Neutrophil (primary cell): ENCODE data around the gene NBEA.

Experiments used
- H3K27ac ChIP-seq: fragments of 200-600 bp; sonication (generic); 2 replicates; pipeline ENCODE4 v1.5.1; 2016; ENCODE audit warnings: mild to moderate bottlenecking, moderate library complexity
- H3K27me3 ChIP-seq: fragments of 200-600 bp; sonication (generic); 2 replicates; pipeline ENCODE4 v1.6.0; 2016; ENCODE audit warnings: mild to moderate bottlenecking
- H3K36me3 ChIP-seq: fragments of 200-600 bp; sonication (generic); 2 replicates; pipeline ENCODE4 v1.5.1; 2017
- H3K4me1 ChIP-seq, 2 experiments: fragments of 200-600 bp in 1 of 2; sonication (generic) in 1 of 2; 1 replicate in 1 of 2; 2 replicates in 1 of 2; pipeline versions ENCODE4 v1.5.1 to v1.6.1; 2013 to 2016; ENCODE audit warnings: low read depth in 1 of 2, low read length in 1 of 2, mild to moderate bottlenecking in 1 of 2, moderate library complexity in 1 of 2; ENCODE audit not compliant: control insufficient read depth in 1 of 2, insufficient read depth in 1 of 2
- H3K4me3 ChIP-seq, 2 experiments: fragments of 200-600 bp in 1 of 2; sonication (generic) in 1 of 2; 1 replicate in 1 of 2; 2 replicates in 1 of 2; pipeline ENCODE4 v1.5.1; 2013 to 2016; ENCODE audit warnings: low read depth in 1 of 2, low read length in 1 of 2, mild to moderate bottlenecking in 1 of 2, moderate library complexity in 1 of 2
- H3K9me3 ChIP-seq: fragments of 200-600 bp; sonication (generic); 2 replicates; pipeline ENCODE4 v1.5.1; 2016
- CTCF ChIP-seq: fragments of 200-600 bp; sonication (generic); IDR thresholded peaks from 2 replicates; pipeline ENCODE4 v1.5.1; 2016; ENCODE audit warnings: antibody characterized with exemption

NBEA gene

GRCh38 chr13:35694549-35695447, 752.7 kb downstream of the NBEA start:
- no peak for TF ChIP-seq CTCF
- H3K27me3 ChIP-seq, result no peaks in the 10 kb centered on the region
- H3K4me3 ChIP-seq, result no peak overlapping the region

GRCh38 chr13:35695448-35695770, 753.3 kb downstream of the NBEA start:
- Histone ChIP-seq H3K9me3 (no peaks in the 10 kb centered on the region), H3K4me1 (no peaks in the 10 kb centered on the region), H3K4me3 (no peak overlapping the region), H3K36me3 (no peaks in the 10 kb centered on the region), H3K27me3 (no peaks in the 10 kb centered on the region), H3K27ac (no peak overlapping the region)
- no peak for TF ChIP-seq CTCF

More at GRCh38 chr13:35694549-35695447, 752.7 kb downstream of the NBEA start:
- no peak overlapping the region for H3K27ac ChIP-seq
- H3K4me1 ChIP-seq, result no peaks in the 10 kb centered on the region
- no peaks in the 10 kb centered on the region for H3K9me3 ChIP-seq
- no peaks in the 10 kb centered on the region for H3K36me3 ChIP-seq

- no peak overlapping the region for H3K4me3 ChIP-seq
- no peaks in the 10 kb centered on the region for H3K27me3 ChIP-seq
- no peak overlapping the region for H3K27ac ChIP-seq
- no peaks in the 10 kb centered on the region for H3K9me3 ChIP-seq
- no peaks in the 10 kb centered on the region for H3K4me1 ChIP-seq
- H3K36me3 ChIP-seq, result no peaks in the 10 kb centered on the region
- TF ChIP-seq CTCF, result no peak
Measured at GRCh38 chr13:35697186-35697730, 755.2 kb downstream of the NBEA start.

- Histone ChIP-seq H3K4me1 (no peaks in the 10 kb centered on the region), H3K9me3 (no peaks in the 10 kb centered on the region), H3K27me3 (no peaks in the 10 kb centered on the region), H3K4me3 (no peak overlapping the region), H3K27ac (no peak overlapping the region), H3K36me3 (no peaks in the 10 kb centered on the region)
- TF ChIP-seq CTCF, result no peak
Measured at GRCh38 chr13:35698911-35699576, 757.0 kb downstream of the NBEA start.

- Histone ChIP-seq H3K27ac (no peak overlapping the region), H3K4me1 (no peaks in the 10 kb centered on the region), H3K4me3 (no peak overlapping the region), H3K9me3 (no peaks in the 10 kb centered on the region), H3K36me3 (no peaks in the 10 kb centered on the region), H3K27me3 (no peaks in the 10 kb centered on the region)
- no peak for TF ChIP-seq CTCF
Measured at GRCh38 chr13:35699825-35700510, 757.9 kb downstream of the NBEA start.
